A673 (cell line): ENCODE measurements around the gene PDE9A. TPM values are rescaled to one million over a fixed set of nuclear protein-coding genes. Genes with fewer than 3 reads are reported as not detected.

Experiments
- BruUV-seq: library from RNA; stranded (reverse); fragments of 400-500 nt; replicated peaks from 2 replicates; lab custom pipeline; 2021; lab: Mats Ljungman, UMichigan
- CTCF ChIA-PET: fragments of 300-600 bp; sonication (Branson Sonifier 250); formaldehyde crosslinking; loops from one replicate; lab custom pipeline; 2022; ENCODE audit warnings: antibody characterized with exemption; lab: Charles Lee
- POLR2A ChIA-PET: fragments of 300-600 bp; sonication (Branson Sonifier 250); formaldehyde crosslinking; loops from one replicate; lab custom pipeline; 2022; ENCODE audit warnings: antibody characterized with exemption; ENCODE audit not compliant: low non-redundant PET; lab: Charles Lee
- DNase-seq: peaks from one replicate; pipeline ENCODE4 v3.0.0-alpha.2; 2015; ENCODE audit warnings: low spot score
- H3K27ac ChIP-seq: fragments of 200-600 bp; sonication (generic); 2 replicates; pipeline ENCODE4 v1.5.1; 2016; ENCODE audit warnings: mixed run types, low read depth, mild to moderate bottlenecking, mixed read lengths, antibody characterized with exemption, low read length; ENCODE audit not compliant: poor library complexity, severe bottlenecking
- H3K27me3 ChIP-seq: fragments of 200-600 bp; sonication (generic); replicated peaks from 2 replicates; pipeline ENCODE4 v1.6.1; 2017; ENCODE audit warnings: mixed run types, low read depth, mild to moderate bottlenecking, mixed read lengths, antibody characterized with exemption, low read length; ENCODE audit not compliant: insufficient read depth, poor library complexity
- H3K36me3 ChIP-seq: fragments of 200-600 bp; sonication (generic); 2 replicates; pipeline ENCODE4 v1.6.1; 2016; ENCODE audit warnings: mixed run types, mild to moderate bottlenecking, mixed read lengths, antibody characterized with exemption, low read length; ENCODE audit not compliant: insufficient read depth, poor library complexity, severe bottlenecking
- H3K4me1 ChIP-seq: fragments of 200-600 bp; sonication (generic); 2 replicates; pipeline ENCODE4 v1.6.1; 2017; ENCODE audit warnings: mixed run types, mild to moderate bottlenecking, mixed read lengths, antibody characterized with exemption, low read length; ENCODE audit not compliant: insufficient read depth, poor library complexity, severe bottlenecking
- H3K4me3 ChIP-seq: fragments of 200-600 bp; sonication (generic); 2 replicates; pipeline ENCODE4 v1.5.1; 2016; ENCODE audit warnings: low read depth, mixed run types, mild to moderate bottlenecking, mixed read lengths, low read length; ENCODE audit not compliant: poor library complexity, severe bottlenecking
- H3K9me3 ChIP-seq: fragments of 200-600 bp; sonication (generic); 2 replicates; pipeline ENCODE4 v1.6.1; 2016; ENCODE audit warnings: mixed run types, low read depth, mild to moderate bottlenecking, mixed read lengths, antibody characterized with exemption, low read length; ENCODE audit not compliant: poor library complexity, severe bottlenecking
- CTCF ChIP-seq: fragments of 300-800, 200-600 bp; sonication (generic); conservative IDR thresholded peaks from 2 replicates; pipeline ENCODE4 v1.5.1; 2017; ENCODE audit warnings: low read depth, mild to moderate bottlenecking, antibody characterized with exemption, low read length, moderate library complexity, mixed read lengths
- EZH2 ChIP-seq: fragments of 200-600 bp; sonication (generic); IDR thresholded peaks from 2 replicates; pipeline ENCODE4 v1.6.1; 2017; ENCODE audit warnings: borderline replicate concordance, low read depth, mild to moderate bottlenecking, mixed read lengths, antibody characterized with exemption, low read length; ENCODE audit not compliant: poor library complexity, severe bottlenecking
- intact Hi-C: fragments of 100-400 bp; cut with micrococcal nuclease; formaldehyde crosslinking; loops from one replicate; pipeline ENCODE4 v1.10.0; 2022; ENCODE audit not compliant: unreplicated experiment
- total RNA-seq: library from RNA; stranded (reverse); gene quantifications from 2 replicates; pipeline ENCODE4 v1.2.3, GENCODE V29; 2021

Gene PDE9A
- total RNA-seq, 1 experiment from 2014 or later, result 14.3 TPM

- POLR2A ChIA-PET, result no interaction called here
These were observed 20.4 kb upstream of the PDE9A start for GRCh38 chr21:42632771-42633690.

DNA sequence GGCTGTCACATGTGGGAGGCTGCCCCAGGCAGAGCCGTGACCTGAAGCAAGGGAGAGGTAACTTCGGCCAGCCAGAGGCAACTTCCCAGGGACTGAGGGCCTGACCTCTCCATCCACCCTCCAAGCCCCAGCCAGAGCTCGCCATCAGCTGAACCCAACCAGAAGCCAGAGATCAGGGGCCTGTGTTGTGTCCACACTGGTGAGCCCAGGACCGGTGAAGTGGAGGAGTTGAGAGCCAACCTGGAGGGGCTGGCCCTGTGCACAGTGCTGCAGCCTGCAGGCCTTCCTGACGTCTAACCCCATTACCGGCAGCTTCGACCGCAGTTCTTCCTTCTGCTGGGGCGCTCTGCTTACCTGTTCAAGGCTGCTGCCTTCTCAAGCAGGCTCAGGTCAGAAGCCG is 19.6 kb upstream of the PDE9A start:
- no peaks in the 10 kb centered on the region for H3K36me3 ChIP-seq
- ChIA-PET POLR2A (no interaction called here), CTCF (no interaction called here)
- no peak for DNase-seq
- H3K9me3 ChIP-seq, result no peaks in the 10 kb centered on the region
- no peaks in the 10 kb centered on the region for H3K27me3 ChIP-seq
- intact Hi-C loops, result no loop called here
- TF ChIP-seq EZH2 (no peak), CTCF (no peak)
- peaks cover 9% of the 10 kb centered on the region for H3K4me1 ChIP-seq
- BruUV-seq, result no TSS peak
- no peak overlapping the region for H3K27ac ChIP-seq
- no peak overlapping the region for H3K4me3 ChIP-seq

More at GRCh38 chr21:42632771-42633690, 20.4 kb upstream of the PDE9A start:
- CTCF ChIA-PET, result no interaction called here
- BruUV-seq, result no TSS peak
- intact Hi-C loops, result no loop called here
- no peaks in the 10 kb centered on the region for H3K36me3 ChIP-seq
- no peak for DNase-seq
- no peaks in the 10 kb centered on the region for H3K9me3 ChIP-seq
- H3K4me3 ChIP-seq, result no peak overlapping the region
- H3K4me1 ChIP-seq, result peaks cover 9% of the 10 kb centered on the region
- H3K27ac ChIP-seq, result no peak overlapping the region
- no peak for TF ChIP-seq EZH2
- no peak for TF ChIP-seq CTCF
- no peaks in the 10 kb centered on the region for H3K27me3 ChIP-seq

- no peaks in the 10 kb centered on the region for H3K36me3 ChIP-seq
- DNase-seq, result no peak
- no peaks in the 10 kb centered on the region for H3K9me3 ChIP-seq
- TF ChIP-seq CTCF, result no peak
- ChIA-PET CTCF (no interaction called here), POLR2A (no interaction called here)
- H3K4me1 ChIP-seq, result peaks cover 9% of the 10 kb centered on the region
- intact Hi-C loops, result no loop called here
- H3K27me3 ChIP-seq, result no peaks in the 10 kb centered on the region
- H3K27ac ChIP-seq, result no peak overlapping the region
- H3K4me3 ChIP-seq, result no peak overlapping the region
- BruUV-seq, result no TSS peak
These were observed 17.4 kb upstream of the PDE9A start for GRCh38 chr21:42635848-42636519.
